ENCODE measurements around the gene TMEM225B.
"Not testable (repeated sequence)": the region's sequence is repeated elsewhere in the genome, so short reads cannot be mapped to it uniquely, and the experiment has no call there.

The TMEM225B gene

GRCh38 chr7:99562832-99563231, 35.2 kb upstream of the TMEM225B start:
- Mint-ChIP-seq H3K27ac (no peak overlapping the region), H3K4me3 (no peak overlapping the region), H3K36me3 (peaks cover 46% of the 10 kb centered on the region), H3K4me1 (peaks cover 42% of the 10 kb centered on the region), H3K27me3 (no peaks in the 10 kb centered on the region), H3K9me3 (no peaks in the 10 kb centered on the region)
- no peak for ATAC-seq

GRCh38 chr7:99563650-99564049, 34.4 kb upstream of the TMEM225B start:
- H3K4me1 Mint-ChIP-seq: peaks cover 42% of the 10 kb centered on the region
- H3K27ac Mint-ChIP-seq: no peak overlapping the region
- H3K36me3 Mint-ChIP-seq: peaks cover 47% of the 10 kb centered on the region
- ATAC-seq: no peak
- no peak overlapping the region for H3K4me3 Mint-ChIP-seq
- no peaks in the 10 kb centered on the region for H3K27me3 Mint-ChIP-seq
- no peaks in the 10 kb centered on the region for H3K9me3 Mint-ChIP-seq

GRCh38 chr7:99568770-99569169, 29.3 kb upstream of the TMEM225B start:
- ATAC-seq, H3K4me3 Mint-ChIP-seq, H3K9me3 Mint-ChIP-seq, H3K27ac Mint-ChIP-seq, H3K4me1 Mint-ChIP-seq, H3K27me3 Mint-ChIP-seq: not testable (repeated sequence)
- H3K36me3 Mint-ChIP-seq: peaks cover 47% of the 10 kb centered on the region

GRCh38 chr7:99571768-99572167, 26.3 kb upstream of the TMEM225B start:
- H3K9me3 Mint-ChIP-seq: no peaks in the 10 kb centered on the region
- H3K36me3 Mint-ChIP-seq: peaks cover 34% of the 10 kb centered on the region
- H3K27me3 Mint-ChIP-seq: no peaks in the 10 kb centered on the region
- ATAC-seq: no peak
- no peaks in the 10 kb centered on the region for H3K4me1 Mint-ChIP-seq
- no peak overlapping the region for H3K4me3 Mint-ChIP-seq
- no peak overlapping the region for H3K27ac Mint-ChIP-seq

- no peak for ATAC-seq
- Mint-ChIP-seq H3K4me1 (peaks cover 7% of the 10 kb centered on the region), H3K9me3 (no peaks in the 10 kb centered on the region), H3K27me3 (no peaks in the 10 kb centered on the region), H3K4me3 (no peak overlapping the region), H3K27ac (no peak overlapping the region), H3K36me3 (peaks cover 34% of the 10 kb centered on the region)
Measured at GRCh38 chr7:99573257-99573656, 24.8 kb upstream of the TMEM225B start.

- Mint-ChIP-seq H3K4me3 (no peak overlapping the region), H3K4me1 (peaks cover 28% of the 10 kb centered on the region), H3K27me3 (no peaks in the 10 kb centered on the region), H3K36me3 (peaks cover 28% of the 10 kb centered on the region), H3K9me3 (no peaks in the 10 kb centered on the region), H3K27ac (no peak overlapping the region)
- ATAC-seq: no peak
Measured at GRCh38 chr7:99576251-99576650, 21.8 kb upstream of the TMEM225B start.

- Mint-ChIP-seq H3K9me3 (no peaks in the 10 kb centered on the region), H3K4me3 (peak overlapping the region; percentile 86), H3K27me3 (no peaks in the 10 kb centered on the region), H3K27ac (peak overlapping the region; percentile 69), H3K4me1 (peaks cover 28% of the 10 kb centered on the region), H3K36me3 (no peaks in the 10 kb centered on the region)
- no peak for ATAC-seq
Measured at GRCh38 chr7:99579281-99579955, 18.6 kb upstream of the TMEM225B start.

GRCh38 chr7:99579956-99580777, 17.9 kb upstream of the TMEM225B start:
- peak; percentile 51 for ATAC-seq
- Mint-ChIP-seq H3K27ac (peak overlapping the region; percentile 69), H3K4me3 (peak overlapping the region; percentile 86), H3K4me1 (peaks cover 28% of the 10 kb centered on the region), H3K36me3 (no peaks in the 10 kb centered on the region), H3K27me3 (no peaks in the 10 kb centered on the region), H3K9me3 (no peaks in the 10 kb centered on the region)

GRCh38 chr7:99580778-99581332, 17.2 kb upstream of the TMEM225B start:
- H3K4me1 Mint-ChIP-seq: peaks cover 28% of the 10 kb centered on the region

GRCh38 chr7:99588868-99589267, 9.2 kb upstream of the TMEM225B start:
- no peak for ATAC-seq
- no peak overlapping the region for H3K27ac Mint-ChIP-seq
- H3K4me1 Mint-ChIP-seq: no peaks in the 10 kb centered on the region
- H3K4me3 Mint-ChIP-seq: no peak overlapping the region
- peaks cover 16% of the 10 kb centered on the region for H3K27me3 Mint-ChIP-seq
- no peaks in the 10 kb centered on the region for H3K9me3 Mint-ChIP-seq
- H3K36me3 Mint-ChIP-seq: no peaks in the 10 kb centered on the region

More at GRCh38 chr7:99580778-99581332, 17.2 kb upstream of the TMEM225B start:
- not testable (repeated sequence) for H3K27me3 Mint-ChIP-seq, ATAC-seq, H3K9me3 Mint-ChIP-seq, H3K36me3 Mint-ChIP-seq
- Mint-ChIP-seq H3K27ac (peak overlapping the region; percentile 69), H3K4me3 (peak overlapping the region; percentile 86)

GRCh38 chr7:99594948-99595745, 2.9 kb upstream of the TMEM225B start:
- no peak overlapping the region for H3K27ac Mint-ChIP-seq
- H3K36me3 Mint-ChIP-seq: no peaks in the 10 kb centered on the region
- no peaks in the 10 kb centered on the region for H3K9me3 Mint-ChIP-seq
- H3K4me3 Mint-ChIP-seq: no peak overlapping the region
- H3K27me3 Mint-ChIP-seq: no peaks in the 10 kb centered on the region
- no peak for ATAC-seq
- H3K4me1 Mint-ChIP-seq: no peaks in the 10 kb centered on the region

- no peak overlapping the region for H3K27ac Mint-ChIP-seq
- H3K4me3 Mint-ChIP-seq: no peak overlapping the region
- H3K27me3 Mint-ChIP-seq: no peaks in the 10 kb centered on the region
- H3K9me3 Mint-ChIP-seq: no peaks in the 10 kb centered on the region
- H3K4me1 Mint-ChIP-seq: no peaks in the 10 kb centered on the region
- ATAC-seq: no peak
- no peaks in the 10 kb centered on the region for H3K36me3 Mint-ChIP-seq
Measured at GRCh38 chr7:99596408-99596955, 1.6 kb upstream of the TMEM225B start.

GRCh38 chr7:99599836-99600235, 1.8 kb downstream of the TMEM225B start:
- no peak overlapping the region for H3K27ac Mint-ChIP-seq
- no peaks in the 10 kb centered on the region for H3K9me3 Mint-ChIP-seq
- H3K27me3 Mint-ChIP-seq: no peaks in the 10 kb centered on the region
- no peak for ATAC-seq
- no peaks in the 10 kb centered on the region for H3K36me3 Mint-ChIP-seq
- H3K4me1 Mint-ChIP-seq: no peaks in the 10 kb centered on the region
- H3K4me3 Mint-ChIP-seq: no peak overlapping the region

- Mint-ChIP-seq H3K4me3 (no peak overlapping the region), H3K27me3 (no peaks in the 10 kb centered on the region), H3K9me3 (no peaks in the 10 kb centered on the region), H3K4me1 (no peaks in the 10 kb centered on the region), H3K36me3 (no peaks in the 10 kb centered on the region), H3K27ac (no peak overlapping the region)
- ATAC-seq: no peak
Measured at GRCh38 chr7:99601656-99602310, 3.7 kb downstream of the TMEM225B start.
